Panc1 (cell line): ENCODE measurements around the gene ZBED4. TPM values are rescaled to one million over a fixed set of nuclear protein-coding genes. Genes with fewer than 3 reads are reported as not detected.

Source experiments
- ATAC-seq: fragments of 200-7000 bp; cut with Tn5 transposase; 2 replicates; pipeline ENCODE4 v1.9.1; 2020; ENCODE audit warnings: mild to moderate bottlenecking, moderate library complexity
- BruUV-seq: library from RNA; stranded (reverse); fragments of 400-500 nt; replicated peaks from 2 replicates; lab custom pipeline; 2021; lab: Mats Ljungman, UMichigan
- CTCF ChIA-PET: fragments of 300-600 bp; sonication (Branson Sonifier 250); formaldehyde crosslinking; loops from one replicate; lab custom pipeline; 2022; ENCODE audit warnings: antibody characterized with exemption; lab: Charles Lee
- POLR2A ChIA-PET: fragments of 300-600 bp; sonication (Branson Sonifier 250); formaldehyde crosslinking; loops from one replicate; lab custom pipeline; 2022; ENCODE audit warnings: antibody characterized with exemption; lab: Charles Lee
- DNase-seq: peaks from one replicate; pipeline ENCODE4 v3.0.0-alpha.2; 2010; ENCODE audit warnings: low read depth, low spot score
- H3K27ac ChIP-seq: 2 replicates; pipeline ENCODE4 v1.5.1; 2011; ENCODE audit warnings: mild to moderate bottlenecking, low read length, inconsistent platforms
- H3K27me3 ChIP-seq: fragments of 200-500 bp; sonication (Bioruptor generic); 2 replicates; pipeline ENCODE4 v1.6.0; 2014; ENCODE audit warnings: low read length, inconsistent platforms; ENCODE audit not compliant: control insufficient read depth, insufficient read depth
- H3K36me3 ChIP-seq: fragments of 200-500 bp; sonication (Bioruptor generic); 2 replicates; pipeline ENCODE4 v1.5.1; 2014; ENCODE audit warnings: inconsistent platforms, mild to moderate bottlenecking, low read length, moderate library complexity; ENCODE audit not compliant: control insufficient read depth, insufficient read depth
- H3K4me1 ChIP-seq: 2 replicates; pipeline ENCODE4 v1.5.1; 2011; ENCODE audit warnings: inconsistent platforms, mild to moderate bottlenecking, low read length, moderate library complexity; ENCODE audit not compliant: control insufficient read depth, insufficient read depth
- H3K4me3 ChIP-seq, 2 experiments: 2 replicates each; pipeline ENCODE4 v1.5.1; 2011 to 2012; ENCODE audit warnings: low read depth in 2 of 2, low read length in 2 of 2, mild to moderate bottlenecking in 2 of 2, inconsistent platforms in 1 of 2, moderate library complexity in 1 of 2
- H3K9me3 ChIP-seq: fragments of 200-500 bp; sonication (Bioruptor generic); 2 replicates; pipeline ENCODE4 v1.5.1; 2014; ENCODE audit warnings: low read depth, mild to moderate bottlenecking, inconsistent platforms, low read length, moderate library complexity; ENCODE audit not compliant: control insufficient read depth, insufficient read depth
- CTCF ChIP-seq: fragments of 450-650 bp; IDR thresholded peaks from 2 replicates; pipeline ENCODE4 v1.5.1; 2017; ENCODE audit warnings: mild to moderate bottlenecking
- POLR2AphosphoS5 ChIP-seq: IDR thresholded peaks from 2 replicates; pipeline ENCODE4 v1.6.1; 2012; ENCODE audit warnings: mild to moderate bottlenecking, low read depth, low read length, moderate library complexity
- SIN3A ChIP-seq: IDR thresholded peaks from 2 replicates; pipeline ENCODE4 v1.6.1; 2012; ENCODE audit warnings: low read depth, mild to moderate bottlenecking, low read length, moderate library complexity, borderline replicate concordance; ENCODE audit not compliant: insufficient read depth
- TCF7L2 ChIP-seq: IDR thresholded peaks from 2 replicates; pipeline ENCODE4 v1.6.1; 2011; ENCODE audit warnings: mild to moderate bottlenecking, low read depth, low read length, inconsistent platforms
- in situ Hi-C: cut with HindIII; loops from 2 replicates; pipeline ENCODE4 v1.10.0; 2016; ENCODE audit warnings: low sequenced_read_pairs, low pct_unique_long_range_greater_than_20kb
- intact Hi-C: fragments of 100-400 bp; cut with micrococcal nuclease; formaldehyde crosslinking; loops from one replicate; pipeline ENCODE4 v1.10.0; 2022; ENCODE audit not compliant: unreplicated experiment
- total RNA-seq: library from RNA; stranded (reverse); gene quantifications from one replicate; pipeline ENCODE4 v1.2.1, GENCODE V29; 2021; ENCODE audit not compliant: unreplicated experiment
- TF ChIP-seq, protein P1 (sequence below), 2 experiments: IDR thresholded peaks; 2 replicates each; pipeline ENCODE4 v1.6.1; 2011 to 2012; ENCODE audit warnings: low read depth in 2 of 2, control low read depth in 1 of 2, low read length in 1 of 2, mild to moderate bottlenecking in 1 of 2, moderate library complexity in 1 of 2; ENCODE audit not compliant: insufficient read depth in 1 of 2

The ZBED4 gene
- total RNA-seq, 1 experiment from 2014 or later = 17.3 TPM

- in situ Hi-C loops = no loop called here
- Histone ChIP-seq H3K9me3 (peaks cover 8% of the 10 kb centered on the region; the same call in 1 of the 2 replicates), H3K4me1 (no peaks in the 10 kb centered on the region), H3K27me3 (no peaks in the 10 kb centered on the region), H3K27ac (no peak overlapping the region), H3K36me3 (no peaks in the 10 kb centered on the region), H3K4me3 (no peak overlapping the region)
- POLR2A ChIA-PET = no interaction called here
- CTCF ChIA-PET = no interaction called here
- TF ChIP-seq POLR2AphosphoS5 (no peak), TCF7L2 (no peak), CTCF (no peak), SIN3A (no peak)
- TF ChIP-seq, protein P1, sequence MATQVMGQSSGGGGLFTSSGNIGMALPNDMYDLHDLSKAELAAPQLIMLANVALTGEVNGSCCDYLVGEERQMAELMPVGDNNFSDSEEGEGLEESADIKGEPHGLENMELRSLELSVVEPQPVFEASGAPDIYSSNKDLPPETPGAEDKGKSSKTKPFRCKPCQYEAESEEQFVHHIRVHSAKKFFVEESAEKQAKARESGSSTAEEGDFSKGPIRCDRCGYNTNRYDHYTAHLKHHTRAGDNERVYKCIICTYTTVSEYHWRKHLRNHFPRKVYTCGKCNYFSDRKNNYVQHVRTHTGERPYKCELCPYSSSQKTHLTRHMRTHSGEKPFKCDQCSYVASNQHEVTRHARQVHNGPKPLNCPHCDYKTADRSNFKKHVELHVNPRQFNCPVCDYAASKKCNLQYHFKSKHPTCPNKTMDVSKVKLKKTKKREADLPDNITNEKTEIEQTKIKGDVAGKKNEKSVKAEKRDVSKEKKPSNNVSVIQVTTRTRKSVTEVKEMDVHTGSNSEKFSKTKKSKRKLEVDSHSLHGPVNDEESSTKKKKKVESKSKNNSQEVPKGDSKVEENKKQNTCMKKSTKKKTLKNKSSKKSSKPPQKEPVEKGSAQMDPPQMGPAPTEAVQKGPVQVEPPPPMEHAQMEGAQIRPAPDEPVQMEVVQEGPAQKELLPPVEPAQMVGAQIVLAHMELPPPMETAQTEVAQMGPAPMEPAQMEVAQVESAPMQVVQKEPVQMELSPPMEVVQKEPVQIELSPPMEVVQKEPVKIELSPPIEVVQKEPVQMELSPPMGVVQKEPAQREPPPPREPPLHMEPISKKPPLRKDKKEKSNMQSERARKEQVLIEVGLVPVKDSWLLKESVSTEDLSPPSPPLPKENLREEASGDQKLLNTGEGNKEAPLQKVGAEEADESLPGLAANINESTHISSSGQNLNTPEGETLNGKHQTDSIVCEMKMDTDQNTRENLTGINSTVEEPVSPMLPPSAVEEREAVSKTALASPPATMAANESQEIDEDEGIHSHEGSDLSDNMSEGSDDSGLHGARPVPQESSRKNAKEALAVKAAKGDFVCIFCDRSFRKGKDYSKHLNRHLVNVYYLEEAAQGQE (IDR thresholded peaks at IDR 0.05; ENCODE audit: insufficient read depth in 1 of 2, low read depth in 2 of 2, low read length in 1 of 2) = no peak
- intact Hi-C loops = no loop called here
- ATAC-seq = no peak
- DNase-seq = no peak
- BruUV-seq = no TSS peak
Observed at GRCh38 chr22:49871482-49871881, 17.8 kb downstream of the ZBED4 start.

DNA sequence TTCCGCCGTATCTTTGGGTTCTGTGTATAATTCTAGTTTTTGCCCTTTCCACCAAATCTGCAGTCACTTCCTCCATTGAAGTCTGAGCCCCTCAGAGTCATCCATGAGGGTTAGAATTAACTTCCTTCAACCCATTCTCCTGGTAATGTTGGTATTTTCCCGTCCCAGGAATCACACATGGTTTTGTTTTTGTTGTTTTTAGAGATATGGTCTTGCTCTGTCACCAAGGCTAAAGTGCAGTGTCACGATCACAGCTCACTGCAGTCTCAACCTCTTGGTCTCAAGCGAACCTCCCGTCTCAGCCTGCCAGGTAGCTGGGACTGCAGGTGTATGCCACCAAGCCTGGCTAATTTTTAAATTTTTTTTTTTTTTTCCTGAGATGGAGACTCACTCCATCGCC is 18.7 kb downstream of the ZBED4 start:
- in situ Hi-C loops = no loop called here
- H3K4me1 ChIP-seq = no peaks in the 10 kb centered on the region
- no TSS peak for BruUV-seq
- peaks cover 5% of the 10 kb centered on the region; the same call in 1 of the 2 replicates for H3K9me3 ChIP-seq
- ChIA-PET POLR2A (no interaction called here), CTCF (no interaction called here)
- H3K36me3 ChIP-seq = no peaks in the 10 kb centered on the region
- DNase-seq = no peak
- intact Hi-C loops = no loop called here
- no peak for ATAC-seq
- no peaks in the 10 kb centered on the region for H3K27me3 ChIP-seq
- no peak overlapping the region for H3K4me3 ChIP-seq
- H3K27ac ChIP-seq = no peak overlapping the region
- TF ChIP-seq CTCF (no peak), POLR2AphosphoS5 (no peak), SIN3A (no peak), TCF7L2 (no peak)
- TF ChIP-seq, protein P1 (IDR thresholded peaks at IDR 0.05; ENCODE audit: insufficient read depth in 1 of 2, low read depth in 2 of 2, low read length in 1 of 2) = no peak
